Right ventricle myocardium superior (tissue), 1 donor: ENCODE data around the gene PRMT6. TPM values are rescaled to one million over a fixed set of nuclear protein-coding genes. Genes with fewer than 3 reads are reported as not detected.
"Not testable (repeated sequence)": the region's sequence is repeated elsewhere in the genome, so short reads cannot be mapped to it uniquely, and the experiment has no call there.

Experiments used
- ATAC-seq: fragments of 200-7000 bp; cut with Tn5 transposase; one replicate; pipeline ENCODE4 v1.9.1; 2020; ENCODE audit warnings: mild to moderate bottlenecking; ENCODE audit not compliant: poor library complexity
- DNase-seq: peaks from one replicate; pipeline ENCODE4 v3.0.0-alpha.2; 2020
- intact Hi-C: fragments of 100-400 bp; cut with DNase I; formaldehyde crosslinking; loops from one replicate; pipeline ENCODE4 v1.11.2; 2022
- long read RNA-seq: library from polyadenylated mRNA; unstranded; transcript quantifications from one replicate; pipeline ENCODE4 v2.0.0, GENCODE V29; 2021
- total RNA-seq: library from RNA; stranded (reverse); fragmentation: NEBNext Ultra II Directional; extraction: Animal tissue kit (Norgen Biotek cat#: 25700); gene quantifications from one replicate; pipeline ENCODE4 v1.2.1, GENCODE V29; 2021
- donor health status: DM: no; HTN: yes; CAD: no; lungs with severe emphysema.

The PRMT6 gene
- 4.3 TPM for total RNA-seq
- long read RNA-seq, transcript PRMT6-201 (1 exons, 2,616 nt) = major isoform, 29 of 29 reads
- long read RNA-seq, partial matches to known transcripts = 0 of 29 reads
- long read RNA-seq, other reads (novel, unspliced or antisense) = 0 of 29 reads

DNA sequence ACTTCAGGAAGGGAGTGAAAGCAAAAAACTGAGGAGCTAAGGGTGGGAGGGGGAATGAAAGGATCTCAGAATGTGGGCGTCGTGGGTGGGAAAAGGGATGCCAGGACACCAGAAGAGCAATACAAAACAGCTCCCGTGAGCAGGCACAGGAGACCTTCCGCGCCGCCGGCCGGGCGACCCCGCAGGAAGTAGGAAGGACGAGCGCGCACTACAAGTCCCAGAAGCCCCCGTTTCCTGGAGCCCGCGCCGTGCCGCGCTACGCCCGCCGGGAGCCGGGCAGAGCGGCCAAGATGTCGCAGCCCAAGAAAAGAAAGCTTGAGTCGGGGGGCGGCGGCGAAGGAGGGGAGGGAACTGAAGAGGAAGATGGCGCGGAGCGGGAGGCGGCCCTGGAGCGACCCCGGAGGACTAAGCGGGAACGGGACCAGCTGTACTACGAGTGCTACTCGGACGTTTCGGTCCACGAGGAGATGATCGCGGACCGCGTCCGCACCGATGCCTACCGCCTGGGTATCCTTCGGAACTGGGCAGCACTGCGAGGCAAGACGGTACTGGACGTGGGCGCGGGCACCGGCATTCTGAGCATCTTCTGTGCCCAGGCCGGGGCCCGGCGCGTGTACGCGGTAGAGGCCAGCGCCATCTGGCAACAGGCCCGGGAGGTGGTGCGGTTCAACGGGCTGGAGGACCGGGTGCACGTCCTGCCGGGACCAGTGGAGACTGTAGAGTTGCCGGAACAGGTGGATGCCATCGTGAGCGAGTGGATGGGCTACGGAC is at the start of gene PRMT6:
Gene PRMT6, plus strand, starts transcription at position 249 of the 771 bp plus-strand sequence. Its CDS starts 42 bp downstream, at position 291.
- intact Hi-C loops = no loop called here
- DNase-seq (peak; percentile 92), ATAC-seq (peak; percentile 99)

DNA sequence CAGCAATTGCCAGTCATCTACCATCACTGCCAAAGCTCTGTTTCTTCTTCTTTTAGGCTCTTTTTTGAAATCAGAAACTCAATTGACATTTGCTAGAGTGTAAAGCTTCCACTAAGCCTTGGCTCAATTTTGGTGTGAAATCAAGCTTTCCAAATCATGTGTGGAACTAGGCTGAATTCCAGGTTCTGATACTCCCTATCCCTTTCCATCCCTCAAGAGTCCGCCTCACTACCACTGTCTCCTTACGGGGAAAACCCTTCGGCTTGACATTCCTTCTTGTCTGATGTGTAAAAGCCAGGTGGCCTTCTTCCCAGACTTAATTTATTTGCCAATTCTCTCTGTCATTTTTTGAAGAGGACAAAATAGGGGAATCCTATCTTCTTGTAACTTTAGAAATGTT is 47.2 kb upstream of the PRMT6 start:
- ATAC-seq = no peak
- no peak for DNase-seq
- intact Hi-C loops = no loop called here

DNA sequence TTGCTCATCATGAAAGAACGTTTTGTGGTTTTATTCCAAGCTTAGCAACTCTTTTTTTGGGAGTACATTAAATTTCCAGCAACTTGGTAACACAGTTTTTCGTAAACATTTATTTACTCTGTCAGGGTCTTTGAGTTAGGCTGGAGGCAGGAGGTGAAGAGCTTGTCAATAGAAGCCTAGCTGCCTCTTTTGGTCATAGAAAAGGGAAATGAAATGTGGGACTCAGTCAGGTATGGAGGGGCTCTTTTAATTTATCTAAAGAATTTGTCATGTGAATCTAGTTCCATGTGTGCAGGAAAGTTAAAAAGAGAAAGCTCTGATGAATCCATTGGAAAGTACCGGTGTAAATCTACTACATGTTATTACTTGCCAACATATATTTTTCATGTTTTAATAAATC is 45.9 kb upstream of the PRMT6 start:
- DNase-seq = no peak
- intact Hi-C loops = no loop called here
- ATAC-seq = no peak

DNA sequence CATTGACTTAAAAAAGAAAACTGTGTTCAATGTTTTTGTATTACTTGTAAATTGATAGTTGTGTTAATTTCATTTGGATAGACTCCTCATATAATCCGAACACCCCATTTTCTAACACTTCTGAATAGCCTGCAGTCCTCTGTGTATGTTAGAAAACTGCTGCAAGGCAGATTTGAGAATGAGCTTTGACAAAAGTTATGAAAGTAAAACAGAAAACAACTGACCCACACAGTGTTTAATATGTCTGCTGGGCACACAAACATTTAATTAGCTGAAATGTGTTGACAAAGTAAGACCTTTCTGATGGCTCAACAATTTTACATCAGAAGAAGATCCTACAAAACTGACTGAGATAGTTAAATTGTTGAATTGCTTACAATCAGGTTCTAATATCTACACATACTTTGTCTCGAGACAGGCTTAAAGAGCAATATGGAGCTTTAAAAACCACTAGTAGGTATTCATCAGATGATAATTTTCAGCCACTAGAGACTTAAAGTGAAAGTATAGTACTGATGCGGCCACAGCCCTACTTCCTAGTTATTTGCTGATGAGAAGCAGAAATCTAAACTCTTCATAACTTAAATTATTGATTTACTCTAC is 40.0 kb upstream of the PRMT6 start:
- DNase-seq = no peak
- intact Hi-C loops = no loop called here
- ATAC-seq = no peak

DNA sequence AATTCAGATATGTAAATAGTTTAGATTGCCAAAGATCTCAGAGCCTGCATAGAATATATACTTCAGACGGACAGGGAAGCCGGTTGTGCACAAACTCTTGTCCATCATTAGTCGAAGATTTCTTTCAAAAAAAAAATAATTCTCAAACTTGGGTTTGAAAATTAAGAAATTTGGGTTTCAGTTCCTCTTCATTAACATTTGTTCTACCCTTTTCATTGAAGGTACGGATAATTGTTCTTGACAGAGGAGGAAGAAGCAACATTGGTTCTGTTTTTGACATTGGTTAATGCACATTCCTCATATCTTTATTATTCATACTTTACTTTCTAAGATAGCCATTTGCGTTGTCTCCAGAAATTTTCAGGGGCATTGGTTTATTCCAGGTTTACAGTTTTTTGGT is 38.0 kb upstream of the PRMT6 start:
- ATAC-seq (no peak), DNase-seq (no peak)
- intact Hi-C loops = no loop called here

DNA sequence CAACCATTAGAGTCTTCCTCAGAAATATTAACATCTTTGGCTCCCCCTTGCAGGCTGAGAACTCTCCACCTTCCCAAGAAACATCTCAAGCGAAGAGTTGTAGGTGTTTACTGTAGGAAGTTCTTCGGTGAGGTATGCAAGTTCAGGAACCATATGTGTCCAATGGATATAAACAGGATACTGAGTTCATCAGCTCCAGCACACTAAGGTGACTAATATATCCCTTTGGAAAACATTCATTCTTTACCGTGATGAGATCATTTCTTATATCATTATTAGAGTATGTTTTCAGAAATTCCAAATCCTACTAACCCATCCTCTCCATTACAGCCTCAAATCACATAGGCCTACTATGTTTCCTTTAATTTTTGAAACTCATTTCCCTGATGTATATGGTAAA is 37.3 kb upstream of the PRMT6 start:
- intact Hi-C loops = no loop called here
- ATAC-seq (no peak), DNase-seq (no peak)

DNA sequence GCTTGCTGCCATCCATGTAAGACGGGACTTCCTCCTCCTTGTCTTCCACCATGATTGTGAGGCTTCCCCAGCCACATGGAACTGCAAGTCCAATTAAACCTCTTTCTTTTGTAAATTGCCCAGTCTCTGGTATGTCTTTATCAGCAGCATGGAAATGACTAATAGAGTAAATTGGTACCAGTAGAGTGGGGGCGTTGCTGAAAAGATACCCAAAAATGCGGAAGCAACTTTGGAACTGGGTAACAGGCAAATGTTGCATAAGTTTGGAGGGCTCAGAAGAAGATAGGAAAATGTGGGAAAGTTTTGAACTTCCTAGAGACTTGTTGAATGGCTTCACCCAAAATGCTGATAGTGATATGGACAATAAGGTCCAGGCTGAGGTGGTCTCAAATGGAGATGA is 17.6 kb upstream of the PRMT6 start:
- intact Hi-C loops, ATAC-seq, DNase-seq: not testable (repeated sequence)

DNA sequence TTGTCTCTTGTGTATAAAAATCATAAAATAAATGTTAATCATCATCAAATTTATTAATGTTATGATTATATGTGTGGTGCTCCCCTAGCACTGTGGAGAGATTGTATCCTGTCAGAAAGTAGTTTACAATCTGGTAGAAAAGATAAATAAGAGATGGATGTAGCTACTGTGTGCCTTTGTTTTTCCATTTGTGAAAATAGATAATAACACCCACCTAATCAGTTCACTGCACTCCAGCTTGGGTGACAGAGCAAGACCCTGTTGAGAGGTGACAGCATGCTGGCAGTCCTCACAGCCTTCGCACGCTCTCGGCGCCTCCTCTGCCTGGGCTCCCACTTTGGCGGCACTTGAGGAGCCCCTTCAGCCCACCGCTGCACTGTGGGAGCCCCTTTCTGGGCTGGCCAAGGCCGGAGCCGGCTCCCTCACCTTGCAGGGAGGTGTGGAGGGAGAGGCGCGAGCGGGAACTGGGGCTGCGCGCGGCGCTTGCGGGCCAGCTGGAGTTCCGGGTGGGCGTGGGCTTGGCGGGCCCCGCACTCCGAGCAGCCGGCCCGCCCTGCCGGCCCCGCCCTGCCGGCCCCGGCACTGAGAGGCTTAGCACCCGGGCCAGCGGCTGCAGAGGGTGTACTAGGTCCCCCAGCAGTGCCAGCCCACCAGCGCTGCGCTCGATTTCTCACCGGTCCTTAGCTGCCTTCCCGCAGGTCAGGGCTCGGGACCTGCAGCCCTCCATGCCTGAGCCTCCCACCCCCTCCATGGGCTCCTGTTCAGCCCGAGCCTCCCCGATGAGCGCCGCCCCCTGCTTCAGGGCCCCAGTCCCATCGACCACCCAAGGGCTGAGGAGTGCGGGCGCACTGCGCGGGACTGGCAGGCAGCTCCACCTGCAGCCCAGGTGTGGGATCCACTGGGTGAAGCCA is 11.9 kb upstream of the PRMT6 start:
- DNase-seq, ATAC-seq, intact Hi-C loops: not testable (repeated sequence)

DNA sequence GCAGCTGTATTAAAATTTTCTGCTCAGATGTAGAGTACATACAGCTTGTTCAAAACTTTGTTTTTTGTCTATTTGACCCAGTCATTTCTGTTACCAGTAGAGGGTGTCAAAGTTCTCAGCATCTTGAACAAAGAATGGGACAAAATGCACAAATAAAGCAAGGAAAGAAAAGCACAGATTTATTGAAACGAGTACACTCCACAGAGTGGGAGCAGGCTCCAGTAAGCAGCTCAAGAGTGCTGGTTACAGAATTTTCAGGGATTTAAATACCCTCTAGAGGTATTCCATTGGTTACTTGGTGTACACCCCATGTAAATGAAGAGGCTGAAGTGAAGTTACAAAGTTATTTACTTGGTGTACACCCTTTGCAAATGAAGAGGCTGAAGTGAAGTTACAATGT is 8.9 kb upstream of the PRMT6 start:
- ATAC-seq = no peak
- intact Hi-C loops = no loop called here
- DNase-seq = no peak

DNA sequence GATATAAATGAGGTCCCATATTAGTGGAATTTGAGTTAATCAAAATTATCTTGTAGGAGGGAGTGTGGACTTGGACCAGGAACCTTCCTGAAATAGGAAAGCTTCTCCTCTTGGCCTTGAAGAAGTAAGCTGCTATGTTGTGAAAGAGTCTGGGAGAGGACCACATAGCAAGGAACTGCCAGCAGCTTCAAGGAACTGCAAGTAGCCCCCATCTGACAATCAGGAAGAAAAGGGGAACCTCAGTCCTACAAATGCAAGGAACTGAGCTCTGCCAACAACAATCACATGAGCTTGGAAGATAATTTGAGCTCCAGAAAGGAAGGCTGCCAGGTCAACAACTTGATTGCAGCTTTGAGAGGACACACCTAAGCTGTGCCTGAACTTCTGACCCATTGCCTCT is 8.2 kb upstream of the PRMT6 start:
- ATAC-seq = no peak
- intact Hi-C loops = no loop called here
- no peak for DNase-seq

DNA sequence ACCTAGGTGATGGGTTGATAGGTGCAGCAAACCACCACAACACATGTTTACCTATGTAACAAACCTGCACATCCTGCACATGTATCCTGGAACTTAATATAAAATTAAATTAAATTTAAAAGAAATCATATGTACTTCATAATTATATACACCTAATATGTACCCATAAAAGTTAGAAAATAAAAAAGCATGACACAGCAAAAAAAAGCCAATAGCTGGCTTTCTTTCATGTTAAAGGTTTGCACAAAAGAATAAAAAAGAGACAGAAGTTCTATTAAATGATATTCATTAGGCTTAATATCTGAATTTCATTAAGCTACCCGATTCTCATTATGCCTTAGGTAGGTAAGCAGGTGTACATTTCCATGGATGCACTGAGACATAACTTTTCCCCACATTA is 5.2 kb upstream of the PRMT6 start:
- DNase-seq = no peak
- ATAC-seq = no peak
- intact Hi-C loops = no loop called here

DNA sequence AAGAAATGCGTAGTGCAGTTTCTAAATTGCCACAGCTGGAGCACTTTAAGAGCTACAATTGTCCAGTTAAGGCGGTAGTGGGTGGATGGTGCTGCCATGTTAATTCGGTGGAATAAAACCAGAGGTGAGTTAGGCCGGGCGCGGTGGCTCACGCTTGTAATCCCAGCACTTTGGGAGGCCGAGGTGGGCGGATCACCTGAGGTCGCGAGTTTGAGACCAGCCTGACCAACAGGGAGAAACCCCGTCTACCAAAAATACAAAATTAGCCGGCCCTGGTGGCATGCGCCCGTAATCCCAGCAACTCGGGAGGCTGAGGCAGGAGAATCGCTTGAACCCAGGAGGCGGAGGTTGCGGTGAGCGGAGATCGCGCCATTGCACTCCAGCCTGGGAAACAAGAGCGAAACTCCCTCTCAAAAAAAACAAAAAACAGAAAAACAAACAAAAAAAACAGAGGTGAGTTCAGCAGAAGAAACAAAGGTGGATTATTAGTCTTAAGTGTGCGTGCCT is 502 bp upstream of the PRMT6 start:
- intact Hi-C loops, ATAC-seq: not testable (repeated sequence)
- DNase-seq = peak; percentile 40

DNA sequence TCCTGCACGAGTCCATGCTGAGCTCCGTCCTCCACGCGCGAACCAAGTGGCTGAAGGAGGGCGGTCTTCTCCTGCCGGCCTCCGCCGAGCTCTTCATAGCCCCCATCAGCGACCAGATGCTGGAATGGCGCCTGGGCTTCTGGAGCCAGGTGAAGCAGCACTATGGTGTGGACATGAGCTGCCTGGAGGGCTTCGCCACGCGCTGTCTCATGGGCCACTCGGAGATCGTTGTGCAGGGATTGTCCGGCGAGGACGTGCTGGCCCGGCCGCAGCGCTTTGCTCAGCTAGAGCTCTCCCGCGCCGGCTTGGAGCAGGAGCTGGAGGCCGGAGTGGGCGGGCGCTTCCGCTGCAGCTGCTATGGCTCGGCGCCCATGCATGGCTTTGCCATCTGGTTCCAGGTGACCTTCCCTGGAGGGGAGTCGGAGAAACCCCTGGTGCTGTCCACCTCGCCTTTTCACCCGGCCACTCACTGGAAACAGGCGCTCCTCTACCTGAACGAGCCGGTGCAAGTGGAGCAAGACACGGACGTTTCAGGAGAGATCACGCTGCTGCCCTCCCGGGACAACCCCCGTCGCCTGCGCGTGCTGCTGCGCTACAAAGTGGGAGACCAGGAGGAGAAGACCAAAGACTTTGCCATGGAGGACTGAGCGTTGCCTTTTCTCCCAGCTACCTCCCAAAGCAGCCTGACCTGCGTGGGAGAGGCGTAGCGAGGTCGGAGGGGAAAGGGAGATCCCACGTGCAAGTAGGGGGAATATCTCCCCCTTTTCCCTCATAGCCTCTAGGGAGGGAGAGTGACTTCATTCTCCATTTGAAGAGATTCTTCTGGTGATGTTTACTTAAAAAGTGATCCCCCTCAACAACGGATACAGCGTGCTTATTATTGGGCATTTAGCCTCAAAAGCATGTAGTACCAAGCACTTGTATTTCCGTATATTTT is 991 bp downstream of the PRMT6 start:
- intact Hi-C loops = no loop called here
- peak; percentile 93 for ATAC-seq
- peak; percentile 85 for DNase-seq

DNA sequence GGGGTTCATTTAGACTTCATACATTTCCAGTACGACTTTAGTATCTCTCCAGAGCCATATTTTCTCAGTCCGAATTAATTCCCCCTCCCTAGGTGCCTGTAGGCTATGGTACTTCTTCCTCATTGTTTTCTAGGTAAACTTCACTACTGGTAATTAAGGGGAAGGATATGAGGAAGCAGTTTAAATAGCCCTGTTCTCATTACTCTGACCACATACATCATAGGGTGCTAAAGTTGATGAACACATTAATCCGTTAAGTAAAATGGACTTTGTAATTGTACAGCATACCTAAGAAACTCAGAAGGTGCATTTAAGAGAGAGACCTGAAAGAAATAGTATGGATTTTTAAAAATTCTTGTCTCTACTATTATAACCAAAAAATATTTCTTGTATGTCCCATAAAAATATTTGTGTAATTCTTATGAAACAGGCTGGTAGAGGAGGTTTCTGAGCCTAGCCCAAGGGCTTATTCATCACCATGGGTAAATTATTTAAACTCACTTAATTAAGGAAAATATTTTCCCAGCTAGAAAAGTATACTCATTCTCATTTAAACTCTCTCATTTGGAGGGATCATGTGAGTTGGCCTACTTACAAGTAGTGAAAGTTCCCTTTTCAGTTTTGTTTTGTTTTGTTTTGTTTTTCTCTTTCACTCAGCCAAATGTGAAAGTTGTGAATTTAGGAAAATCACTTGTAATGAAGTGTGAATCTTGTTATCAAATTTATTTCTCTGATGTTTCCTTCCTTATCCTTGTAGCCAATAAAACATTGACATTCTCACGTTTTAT is 2.0 kb downstream of the PRMT6 start:
- ATAC-seq = no peak
- intact Hi-C loops = no loop called here
- DNase-seq = no peak

DNA sequence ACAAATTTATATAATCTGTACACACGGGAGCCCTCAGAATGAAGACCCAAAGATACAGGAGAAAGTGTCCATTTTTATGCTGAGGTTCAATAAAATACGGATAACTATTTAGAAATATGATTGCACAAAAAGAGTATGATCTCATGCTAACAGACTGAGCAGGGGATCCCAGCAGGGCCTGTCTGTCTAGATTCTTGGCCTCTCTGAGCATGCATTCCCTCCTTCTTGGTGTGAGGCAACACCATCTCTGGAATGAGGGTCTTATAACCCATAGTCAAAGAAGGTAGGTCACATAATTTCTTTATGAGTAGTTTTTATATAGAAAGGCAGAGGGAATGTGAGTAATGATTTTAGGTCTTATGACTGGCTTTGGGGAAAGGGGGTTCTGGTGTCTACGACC is 5.4 kb downstream of the PRMT6 start:
- intact Hi-C loops = no loop called here
- DNase-seq (no peak), ATAC-seq (no peak)

DNA sequence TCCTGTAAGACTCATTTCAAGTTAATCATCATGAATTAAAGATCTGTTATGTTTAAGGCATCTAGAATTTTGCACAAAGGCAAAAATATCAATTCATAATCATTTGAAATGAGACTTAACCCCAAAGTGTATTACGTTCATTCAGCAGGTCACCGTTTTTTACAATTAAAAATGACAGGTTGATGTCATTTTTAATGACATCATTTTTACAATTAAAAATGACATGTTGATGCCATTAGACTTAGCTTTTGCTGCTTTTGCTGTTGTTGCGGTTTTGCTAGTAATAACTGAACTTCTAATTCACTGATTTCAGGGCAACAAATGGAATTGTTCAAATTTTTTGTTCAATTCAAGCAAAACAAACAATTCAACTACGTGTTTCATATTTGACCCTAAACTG is 17.0 kb downstream of the PRMT6 start:
- ATAC-seq (no peak), DNase-seq (no peak)
- intact Hi-C loops = no loop called here

DNA sequence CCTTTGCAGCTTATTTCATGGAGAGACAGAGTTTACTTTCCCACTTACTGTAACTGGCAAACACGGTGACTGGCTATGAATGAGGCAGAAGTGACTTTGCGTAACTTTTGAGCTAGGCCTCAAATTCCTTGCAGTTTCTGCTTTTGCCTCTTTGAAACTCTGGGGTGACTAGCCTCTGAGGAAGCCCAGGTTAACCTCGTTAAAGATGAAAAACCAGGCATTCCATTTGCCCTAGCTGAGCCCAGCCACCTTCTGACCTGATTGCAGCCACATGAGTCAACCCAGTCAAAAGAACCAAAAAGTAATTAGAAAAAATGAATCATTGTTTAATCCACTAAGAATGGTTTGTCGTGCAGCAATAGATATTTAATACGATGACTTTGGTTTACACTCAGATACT is 20.4 kb downstream of the PRMT6 start:
- ATAC-seq = no peak
- intact Hi-C loops = no loop called here
- DNase-seq = no peak
